ENCODE measurements around the gene GDPD3. TPM values are rescaled to one million over a fixed set of nuclear protein-coding genes. Genes with fewer than 3 reads are reported as not detected.
A peak's percentile ranks its signal among the peaks of the same experiment; 100 is the strongest.

GDPD3 gene
- total and polyA plus RNA-seq, 8 donors: 0.41 to 7.4 (median 1.6) TPM

DNA sequence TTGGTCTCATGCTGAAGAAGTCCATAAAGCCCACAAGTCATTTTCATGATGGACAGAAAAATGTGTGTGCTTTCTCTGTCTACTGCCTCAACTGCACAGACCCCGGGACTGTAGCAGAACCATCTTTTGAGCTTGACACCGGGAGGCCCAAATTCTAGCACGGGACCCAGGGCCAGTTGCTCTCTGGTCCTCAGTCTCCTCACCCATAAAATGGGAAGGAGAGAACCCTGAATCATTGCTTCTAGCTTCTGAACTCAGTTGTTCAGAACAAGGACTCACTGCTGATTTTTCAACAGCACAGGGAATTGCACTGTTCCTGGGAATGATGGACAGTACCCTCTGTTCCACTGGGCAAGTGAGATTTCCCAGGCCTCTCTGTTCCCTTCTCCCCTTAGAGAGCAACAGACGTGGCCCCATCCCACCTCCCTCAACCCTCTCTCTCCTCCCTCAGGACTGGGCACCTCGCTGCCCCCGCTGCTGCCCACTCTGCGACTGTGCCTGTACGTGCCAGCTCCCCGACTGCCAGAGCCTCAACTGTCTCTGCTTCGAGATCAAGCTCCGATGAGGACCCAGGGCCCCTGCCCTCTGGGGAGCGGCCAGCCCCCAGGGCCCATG is 50.0 kb downstream of the GDPD3 start:
- WGBS, 2 donors: 57 to 59% methylated on average over 12 of the region's 12 CpGs

DNA sequence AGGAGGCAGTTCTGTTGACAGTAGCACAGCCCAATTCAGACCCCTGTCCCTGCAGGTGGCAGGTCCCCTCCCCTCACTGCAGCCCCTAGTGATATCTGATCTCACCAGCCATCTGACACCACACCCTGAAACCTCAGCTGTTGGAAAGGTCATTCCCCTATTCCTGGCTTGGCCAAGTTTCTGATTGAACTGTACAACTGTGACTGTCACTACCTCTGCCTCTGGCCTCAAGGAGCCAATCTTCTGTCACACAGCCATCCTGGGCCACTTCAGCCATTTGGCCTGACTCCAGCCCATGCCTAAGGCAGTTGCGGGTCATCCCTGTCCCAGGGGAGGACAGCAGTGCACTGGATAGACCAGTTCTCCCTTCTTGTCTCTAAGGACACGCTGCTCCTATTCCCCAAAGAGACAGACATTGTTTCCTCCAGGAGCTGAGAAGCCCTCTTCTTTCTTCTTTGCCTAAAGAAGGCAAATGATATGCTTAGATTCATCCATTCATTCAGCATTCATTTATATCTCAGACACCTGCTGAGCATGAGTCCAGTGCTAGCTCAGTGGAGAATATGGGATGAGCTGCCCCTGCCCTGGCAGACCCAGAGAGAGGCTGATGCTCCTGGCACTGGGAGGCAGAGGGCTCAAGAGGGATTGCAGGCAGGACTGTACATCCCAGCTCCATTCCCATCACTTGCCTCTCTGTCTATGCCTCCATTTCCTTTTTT is 52.3 kb downstream of the GDPD3 start:
- DNase-seq (no peak), FAIRE-seq (no peak), ATAC-seq (no peak)
- intact Hi-C loops (cut with DNase I): no loop called here
- Histone ChIP-seq H3K27me3 (no peaks in the 10 kb centered on the region), H3K4me3 (no peak overlapping the region), H3K9me3 (no peaks in the 10 kb centered on the region), H3K27ac (no peak overlapping the region), H3K4me1 (peaks cover 3 to 8% (median 6%) of the 10 kb centered on the region in 3 donors), H3K36me3 (no peaks in the 10 kb centered on the region)
- TF ChIP-seq, protein P1, sequence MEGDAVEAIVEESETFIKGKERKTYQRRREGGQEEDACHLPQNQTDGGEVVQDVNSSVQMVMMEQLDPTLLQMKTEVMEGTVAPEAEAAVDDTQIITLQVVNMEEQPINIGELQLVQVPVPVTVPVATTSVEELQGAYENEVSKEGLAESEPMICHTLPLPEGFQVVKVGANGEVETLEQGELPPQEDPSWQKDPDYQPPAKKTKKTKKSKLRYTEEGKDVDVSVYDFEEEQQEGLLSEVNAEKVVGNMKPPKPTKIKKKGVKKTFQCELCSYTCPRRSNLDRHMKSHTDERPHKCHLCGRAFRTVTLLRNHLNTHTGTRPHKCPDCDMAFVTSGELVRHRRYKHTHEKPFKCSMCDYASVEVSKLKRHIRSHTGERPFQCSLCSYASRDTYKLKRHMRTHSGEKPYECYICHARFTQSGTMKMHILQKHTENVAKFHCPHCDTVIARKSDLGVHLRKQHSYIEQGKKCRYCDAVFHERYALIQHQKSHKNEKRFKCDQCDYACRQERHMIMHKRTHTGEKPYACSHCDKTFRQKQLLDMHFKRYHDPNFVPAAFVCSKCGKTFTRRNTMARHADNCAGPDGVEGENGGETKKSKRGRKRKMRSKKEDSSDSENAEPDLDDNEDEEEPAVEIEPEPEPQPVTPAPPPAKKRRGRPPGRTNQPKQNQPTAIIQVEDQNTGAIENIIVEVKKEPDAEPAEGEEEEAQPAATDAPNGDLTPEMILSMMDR (IDR thresholded peaks at IDR 0.05): no peak
- 72 to 82% methylated on average over 2 of the region's 2 CpGs for WGBS, 2 donors

More for the DNA sequence above, 50.0 kb downstream of the GDPD3 start:
- peaks cover 3 to 14% (median 6%) of the 10 kb centered on the region in 3 donors for H3K36me3 ChIP-seq
- TF ChIP-seq, protein P1 (IDR thresholded peaks at IDR 0.05): no peak
- no peaks in the 10 kb centered on the region for H3K27me3 ChIP-seq
- FAIRE-seq (no peak), ATAC-seq (no peak), DNase-seq (no peak)
- intact Hi-C loops (cut with DNase I): no loop called here
- peaks cover 3 to 19% (median 13%) of the 10 kb centered on the region in 3 donors for H3K4me1 ChIP-seq
- peak overlapping the region in 3 of 4 donors; percentile 73 to 82 (median 80) for H3K4me3 ChIP-seq
- peak overlapping the region; percentile 88 to 99 (median 98) for H3K27ac ChIP-seq
- no peaks in the 10 kb centered on the region for H3K9me3 ChIP-seq

GRCh38 chr16:30060346-30060745 is 53.0 kb downstream of the GDPD3 start:
- no peak for DNase-seq
- H3K36me3 ChIP-seq: no peaks in the 10 kb centered on the region
- H3K9me3 ChIP-seq: no peaks in the 10 kb centered on the region
- peaks cover 9 to 12% (median 12%) of the 10 kb centered on the region in 3 donors for H3K4me1 ChIP-seq
- TF ChIP-seq, protein P1 (IDR thresholded peaks at IDR 0.05): no peak
- no peak overlapping the region for H3K4me3 ChIP-seq
- H3K27ac ChIP-seq: no peak overlapping the region
- ATAC-seq: no peak
- 87 to 93% methylated on average over 4 of the region's 4 CpGs for WGBS, 2 donors
- no peak for FAIRE-seq
- no peaks in the 10 kb centered on the region for H3K27me3 ChIP-seq
- intact Hi-C loops (cut with DNase I): no loop called here

DNA sequence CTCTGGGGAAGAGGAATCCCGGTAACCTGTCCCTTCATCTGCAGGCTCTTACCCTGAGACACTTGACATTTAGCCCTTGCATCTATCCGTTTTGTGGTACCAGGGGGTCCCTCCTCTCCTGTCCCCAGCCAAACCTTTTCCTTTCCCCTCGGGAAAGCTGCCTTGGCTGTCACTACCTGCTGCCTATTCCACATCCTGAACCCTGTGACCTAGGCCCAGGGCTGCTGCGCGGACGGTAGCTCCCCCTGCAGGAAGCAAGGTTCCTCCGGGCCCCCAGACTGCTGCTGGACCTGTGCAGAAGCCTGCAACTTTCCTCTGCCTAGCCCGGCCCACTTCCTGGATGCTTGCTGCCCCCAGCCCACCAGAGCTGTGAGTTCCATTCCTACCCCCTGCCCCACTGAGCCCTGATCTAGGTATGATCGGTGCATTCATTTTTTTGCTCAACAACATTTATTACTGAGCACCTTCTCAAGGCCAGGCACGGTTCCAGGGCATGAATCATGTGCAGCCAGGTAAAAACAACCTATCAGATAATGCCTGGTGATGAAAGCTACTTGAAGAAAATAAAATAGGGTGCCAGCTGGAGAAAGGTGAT is 58.3 kb downstream of the GDPD3 start:
- Histone ChIP-seq H3K27ac (peak overlapping the region; percentile 60 to 83 (median 70)), H3K4me1 (peaks cover 11 to 15% (median 13%) of the 10 kb centered on the region in 3 donors), H3K4me3 (no peak overlapping the region), H3K36me3 (no peaks in the 10 kb centered on the region), H3K9me3 (no peaks in the 10 kb centered on the region), H3K27me3 (no peaks in the 10 kb centered on the region)
- FAIRE-seq: no peak
- peak; percentile 77 to 92 (median 88) for DNase-seq
- ATAC-seq: peak; percentile 74 to 81 (median 78)
- intact Hi-C loops (cut with DNase I): no loop called here
- WGBS, 2 donors: 19 to 34% methylated on average over 10 of the region's 10 CpGs
- TF ChIP-seq, protein P1 (IDR thresholded peaks at IDR 0.05): peak in 1 of 4 donors; percentile 14

Other genes starting within 250 kb of the GDPD3 start
- gene SEZ6L2, start 214.0 kb downstream of the GDPD3 start, total RNA-seq: 10 to 100 TPM; 14.7 to 29.4 (median 18.3) TPM
- gene SEZ6L2, start 214.0 kb downstream of the GDPD3 start, polyA plus RNA-seq: 10 to 100 TPM; 12.6 to 38.8 TPM
- gene ASPHD1, start 213.0 kb downstream of the GDPD3 start, total RNA-seq: 10 to 100 TPM in 1 of 6 donors, 1 to 10 TPM in 5; 3.8 to 11.2 (median 7.1) TPM
- gene ASPHD1, start 213.0 kb downstream of the GDPD3 start, polyA plus RNA-seq: 10 to 100 TPM; 11.9 to 21.2 TPM
- gene KCTD13, start 187.3 kb downstream of the GDPD3 start, total RNA-seq: 10 to 100 TPM in 1 of 6 donors, 1 to 10 TPM in 5; 7.7 to 15.8 (median 9.0) TPM
- gene KCTD13, start 187.3 kb downstream of the GDPD3 start, polyA plus RNA-seq: 10 to 100 TPM; 19.3 to 20.5 TPM
- gene TMEM219, start 151.5 kb downstream of the GDPD3 start, total RNA-seq: 10 to 100 TPM; 58.3 to 79.8 (median 68.1) TPM
- 100 to 1,000 TPM; 112 to 114 TPM for gene TMEM219, start 151.5 kb downstream of the GDPD3 start, polyA plus RNA-seq
- 10 to 100 TPM; 13.5 to 26.1 (median 16.1) TPM for gene TAOK2, start 139.7 kb downstream of the GDPD3 start, total RNA-seq
- 10 to 100 TPM; 28.7 to 41.1 TPM for gene TAOK2, start 139.7 kb downstream of the GDPD3 start, polyA plus RNA-seq
- gene HIRIP3, start 117.9 kb downstream of the GDPD3 start, total RNA-seq: 1 to 10 TPM; 4.4 to 9.5 (median 6.2) TPM
- 10 to 100 TPM in 1 of 2 donors, 1 to 10 TPM in 1; 9.5 to 16.8 TPM for gene HIRIP3, start 117.9 kb downstream of the GDPD3 start, polyA plus RNA-seq
- 10 to 100 TPM; 24.0 to 46.8 (median 30.1) TPM for gene INO80E, start 117.3 kb downstream of the GDPD3 start, total RNA-seq
- gene INO80E, start 117.3 kb downstream of the GDPD3 start, polyA plus RNA-seq: 100 to 1,000 TPM in 1 of 2 donors, 10 to 100 TPM in 1; 51.0 to 113 TPM
- 1 to 10 TPM in 1 of 6 donors, under 1 TPM in 5; 0.19 to 1.9 (median 0.40) TPM for gene DOC2A, start 102.5 kb downstream of the GDPD3 start, total RNA-seq
- gene DOC2A, start 102.5 kb downstream of the GDPD3 start, polyA plus RNA-seq: 1 to 10 TPM; 2.6 to 4.4 TPM
- gene C16orf92, start 90.3 kb downstream of the GDPD3 start, total RNA-seq: not detected
- gene C16orf92, start 90.3 kb downstream of the GDPD3 start, polyA plus RNA-seq: not detected
- gene TLCD3B, start 82.3 kb downstream of the GDPD3 start, total RNA-seq: under 1 TPM in 3 of 6 donors, not detected in 3; 0.20 to 0.28 (median 0.24) TPM
- 1 to 10 TPM in 1 of 2 donors, under 1 TPM in 1; 0.95 to 2.1 TPM for gene TLCD3B, start 82.3 kb downstream of the GDPD3 start, polyA plus RNA-seq
- gene ALDOA, start 47.8 kb downstream of the GDPD3 start, total RNA-seq: 100 to 1,000 TPM; 234 to 425 (median 329) TPM
- 100 to 1,000 TPM; 304 to 349 TPM for gene ALDOA, start 47.8 kb downstream of the GDPD3 start, polyA plus RNA-seq
- gene PPP4C, start 37.5 kb downstream of the GDPD3 start, total RNA-seq: 10 to 100 TPM; 21.7 to 43.2 (median 27.1) TPM
- 10 to 100 TPM; 47.2 to 53.7 TPM for gene PPP4C, start 37.5 kb downstream of the GDPD3 start, polyA plus RNA-seq
- gene TBX6, start 21.6 kb downstream of the GDPD3 start, total RNA-seq: 1 to 10 TPM; 1.3 to 3.0 (median 1.7) TPM
- 1 to 10 TPM; 2.3 to 3.6 TPM for gene TBX6, start 21.6 kb downstream of the GDPD3 start, polyA plus RNA-seq
- 10 to 100 TPM; 18.6 to 57.1 (median 35.5) TPM for gene YPEL3, start 17.3 kb downstream of the GDPD3 start, total RNA-seq
- 100 to 1,000 TPM; 127 to 134 TPM for gene YPEL3, start 17.3 kb downstream of the GDPD3 start, polyA plus RNA-seq
- 10 to 100 TPM; 19.8 to 34.1 (median 22.8) TPM for gene MAPK3, start 9.7 kb upstream of the GDPD3 start, total RNA-seq
- 10 to 100 TPM; 24.4 to 38.2 TPM for gene MAPK3, start 9.7 kb upstream of the GDPD3 start, polyA plus RNA-seq
- gene CORO1A, start 70.1 kb upstream of the GDPD3 start, total RNA-seq: 10 to 100 TPM in 3 of 6 donors, 1 to 10 TPM in 3; 2.1 to 26.4 (median 9.7) TPM
- gene CORO1A, start 70.1 kb upstream of the GDPD3 start, polyA plus RNA-seq: 10 to 100 TPM; 12.2 to 14.9 TPM
- 10 to 100 TPM; 17.3 to 39.1 (median 30.6) TPM for gene BOLA2B, start 80.1 kb upstream of the GDPD3 start, total RNA-seq
- gene BOLA2B, start 80.1 kb upstream of the GDPD3 start, polyA plus RNA-seq: 100 to 1,000 TPM in 1 of 2 donors, 10 to 100 TPM in 1; 77.2 to 138 TPM
- gene SLX1A, start 80.3 kb upstream of the GDPD3 start, total RNA-seq: 10 to 100 TPM in 4 of 6 donors, 1 to 10 TPM in 2; 9.0 to 25.0 (median 14.0) TPM
- gene SLX1A, start 80.3 kb upstream of the GDPD3 start, polyA plus RNA-seq: 10 to 100 TPM; 61.8 to 63.8 TPM
- gene SULT1A3, start 85.7 kb upstream of the GDPD3 start, total RNA-seq: 10 to 100 TPM in 1 of 6 donors, 1 to 10 TPM in 5; 1.0 to 14.7 (median 4.8) TPM
- 100 to 1,000 TPM in 1 of 2 donors, 10 to 100 TPM in 1; 64.5 to 106 TPM for gene SULT1A3, start 85.7 kb upstream of the GDPD3 start, polyA plus RNA-seq
- 10 to 100 TPM in 1 of 6 donors, 1 to 10 TPM in 4, under 1 TPM in 1; 0.70 to 14.4 (median 5.3) TPM for gene NPIPB13, start 134.9 kb upstream of the GDPD3 start, total RNA-seq
- gene NPIPB13, start 134.9 kb upstream of the GDPD3 start, polyA plus RNA-seq: 1 to 10 TPM; 6.9 to 10.0 TPM
- 10 to 100 TPM; 24.8 to 36.5 (median 29.6) TPM for gene CD2BP2, start 241.8 kb upstream of the GDPD3 start, total RNA-seq
- 10 to 100 TPM; 29.2 to 34.5 TPM for gene CD2BP2, start 241.8 kb upstream of the GDPD3 start, polyA plus RNA-seq